ENCODE results near the gene P3H4. TPM values are rescaled to one million over a fixed set of nuclear protein-coding genes. Genes with fewer than 3 reads are reported as not detected.
"Not testable (repeated sequence)": the region's sequence is repeated elsewhere in the genome, so short reads cannot be mapped to it uniquely, and the experiment has no call there.

The P3H4 gene, protein sequence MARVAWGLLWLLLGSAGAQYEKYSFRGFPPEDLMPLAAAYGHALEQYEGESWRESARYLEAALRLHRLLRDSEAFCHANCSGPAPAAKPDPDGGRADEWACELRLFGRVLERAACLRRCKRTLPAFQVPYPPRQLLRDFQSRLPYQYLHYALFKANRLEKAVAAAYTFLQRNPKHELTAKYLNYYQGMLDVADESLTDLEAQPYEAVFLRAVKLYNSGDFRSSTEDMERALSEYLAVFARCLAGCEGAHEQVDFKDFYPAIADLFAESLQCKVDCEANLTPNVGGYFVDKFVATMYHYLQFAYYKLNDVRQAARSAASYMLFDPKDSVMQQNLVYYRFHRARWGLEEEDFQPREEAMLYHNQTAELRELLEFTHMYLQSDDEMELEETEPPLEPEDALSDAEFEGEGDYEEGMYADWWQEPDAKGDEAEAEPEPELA
- polyA plus RNA-seq: 10 to 100 TPM in 2 of 4 donors, 1 to 10 TPM in 2; 6.5 to 19.1 (median 11.2) TPM
- long read RNA-seq, donor 1: 0 reads
- long read RNA-seq, donor 2: 0 reads
- long read RNA-seq, donor 3: 0 reads
- long read RNA-seq, donor 4: 0 reads
- long read RNA-seq, donor 5, partial matches to known transcripts: 0 of 1 reads
- long read RNA-seq, donor 5, other reads (novel, unspliced or antisense): 0 of 1 reads
- long read RNA-seq, donor 6, partial matches to known transcripts: 0 of 2 reads
- long read RNA-seq, donor 6, other reads (novel, unspliced or antisense): 0 of 2 reads
- long read RNA-seq, donor 7, partial matches to known transcripts: 0 of 3 reads
- long read RNA-seq, donor 7, other reads (novel, unspliced or antisense): 0 of 3 reads
- long read RNA-seq, donor 8, partial matches to known transcripts: 0 of 1 reads
- long read RNA-seq, donor 8, other reads (novel, unspliced or antisense): 0 of 1 reads
- long read RNA-seq, donor 9: 0 reads
- long read RNA-seq, donor 10, partial matches to known transcripts: 39 of 57 reads
- long read RNA-seq, donor 10, other reads (novel, unspliced or antisense): 12 of 57 reads

DNA sequence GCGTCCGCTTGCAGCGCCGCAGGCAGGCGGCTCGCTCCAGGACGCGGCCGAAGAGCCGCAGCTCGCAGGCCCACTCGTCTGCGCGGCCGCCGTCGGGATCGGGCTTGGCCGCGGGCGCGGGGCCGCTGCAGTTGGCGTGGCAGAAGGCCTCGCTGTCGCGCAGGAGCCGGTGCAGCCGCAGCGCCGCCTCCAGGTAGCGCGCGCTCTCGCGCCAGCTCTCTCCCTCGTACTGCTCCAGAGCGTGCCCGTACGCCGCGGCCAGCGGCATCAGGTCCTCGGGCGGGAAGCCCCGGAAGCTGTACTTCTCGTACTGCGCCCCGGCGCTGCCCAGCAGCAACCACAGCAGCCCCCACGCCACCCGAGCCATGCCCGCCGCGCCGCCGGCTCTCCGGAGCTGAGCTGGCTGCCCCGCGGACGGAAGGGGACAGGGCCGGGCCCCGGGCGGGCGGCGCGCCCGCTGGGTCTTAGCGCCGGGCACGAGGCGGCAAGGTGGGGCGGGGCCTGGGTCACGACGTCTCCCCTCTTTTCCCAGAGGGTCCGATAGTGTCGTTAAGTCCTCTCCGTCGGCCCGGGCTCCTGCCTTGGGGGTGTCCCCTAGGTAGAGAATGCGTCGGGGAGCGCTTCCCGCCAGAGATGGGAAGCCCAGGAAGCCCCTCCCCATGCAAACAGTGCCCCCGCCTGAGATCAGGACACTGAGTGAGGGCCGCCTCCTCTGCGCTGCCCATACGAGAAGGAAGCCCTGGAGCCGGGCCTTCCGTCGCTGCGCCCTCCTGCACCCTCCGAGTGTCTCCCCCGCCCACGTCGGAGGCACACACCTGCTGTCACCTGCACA is at the start of gene P3H4:
Gene P3H4 (minus strand): TSS at position 401 of the 832 bp plus-strand sequence. CDS start 34 bp downstream, at position 367.
- Histone ChIP-seq H3K9me3 (ENCODE audit: control insufficient read depth in 2 of 2, insufficient read depth in 1 of 2, low read depth in 1 of 2, low read length in 1 of 2) (peaks cover 0 to 5% of the 10 kb centered on the region in 2 donors), H3K27me3 (ENCODE audit: control insufficient read depth in 3 of 3, insufficient read depth in 3 of 3, low read length in 3 of 3) (peaks cover 0 to 6% (median 0%) of the 10 kb centered on the region in 3 donors), H3K4me1 (ENCODE audit: control insufficient read depth in 3 of 3, insufficient read depth in 2 of 3, low read depth in 1 of 3, low read length in 2 of 3) (peaks cover 0 to 38% (median 0%) of the 10 kb centered on the region in 3 donors), H3K27ac (ENCODE audit: low read depth in 1 of 3, low read length in 2 of 3) (peak within 1 kb of the TSS in 2 of 3 donors; percentile 45 to 49), H3K4me3 (ENCODE audit: low read depth in 1 of 3, low read length in 3 of 3) (peak within 1 kb of the TSS; percentile 45 to 60 (median 58)), H3K36me3 (ENCODE audit: control insufficient read depth in 3 of 3, insufficient read depth in 2 of 3, low read depth in 1 of 3, low read length in 3 of 3) (peaks cover 0 to 22% (median 0%) of the 10 kb centered on the region in 3 donors)
- DNase-seq: peak; percentile 77 to 96
- FAIRE-seq: no peak
- WGBS, 3 donors: 0% methylated on average over 76 to 96 of the region's 96 CpGs

DNA sequence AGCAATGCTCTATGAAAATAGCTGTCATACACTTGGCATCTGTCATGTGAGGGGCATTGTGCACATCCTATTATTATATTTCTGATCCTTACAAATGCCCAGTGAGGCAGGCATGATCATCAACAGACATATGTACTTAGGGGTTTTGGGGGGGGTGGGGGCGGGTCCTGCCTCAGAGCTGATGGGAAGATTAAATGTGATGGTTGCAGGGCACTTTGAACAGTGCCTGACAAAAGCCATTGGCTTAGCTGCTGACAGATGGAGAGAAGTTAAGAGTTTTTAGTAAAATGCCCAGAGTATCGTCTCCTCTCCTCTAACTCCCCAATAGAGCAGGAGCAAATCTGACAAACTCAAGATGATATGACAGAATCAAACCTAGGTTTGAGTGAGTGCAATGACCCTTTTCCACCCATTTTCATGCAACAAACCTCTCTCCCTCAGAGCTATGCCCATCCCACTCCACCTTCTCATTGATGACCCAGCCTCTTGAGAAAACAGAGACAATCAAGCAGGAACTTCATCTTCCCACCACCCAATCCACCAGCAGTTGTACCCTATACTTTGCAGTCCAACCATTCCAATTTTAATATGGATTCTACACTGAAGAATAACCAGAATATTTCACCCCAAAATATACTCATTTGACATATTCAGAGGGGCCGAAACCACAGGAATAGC is 48.6 kb upstream of the P3H4 start:
- H3K4me1 ChIP-seq (ENCODE audit: control insufficient read depth in 3 of 3, insufficient read depth in 2 of 3, low read depth in 1 of 3, low read length in 2 of 3): peaks cover 5 to 15% (median 13%) of the 10 kb centered on the region in 3 donors

DNA sequence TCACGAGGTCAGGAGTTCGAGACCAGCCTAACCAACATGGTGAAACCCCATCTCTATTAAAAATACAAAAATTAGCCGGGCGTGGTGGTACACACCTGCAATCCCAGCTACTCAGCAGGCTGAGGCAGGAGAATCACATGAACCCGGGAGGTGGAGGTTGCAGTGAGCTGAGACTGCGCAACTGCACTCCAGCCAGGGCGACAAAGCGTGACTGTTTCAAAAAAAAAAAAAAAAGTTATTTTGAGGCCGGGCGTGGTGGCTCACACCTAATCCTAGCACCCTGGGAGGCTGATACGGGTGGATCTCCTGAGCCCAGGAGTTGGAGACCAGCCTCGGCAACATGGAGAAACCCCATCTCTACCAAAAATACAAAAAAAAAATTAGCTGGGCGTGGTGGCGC is 39.6 kb upstream of the P3H4 start:
- 90 to 97% (median 95%) methylated on average over 14 of the region's 14 CpGs for WGBS, 3 donors

More for the DNA sequence above, 48.6 kb upstream of the P3H4 start:
- 81 to 84% (median 83%) methylated on average over 3 of the region's 3 CpGs for WGBS, 3 donors
- DNase-seq (no peak), FAIRE-seq (no peak)
- peaks cover 0 to 2% (median 0%) of the 10 kb centered on the region in 3 donors for H3K36me3 ChIP-seq (ENCODE audit: control insufficient read depth in 3 of 3, insufficient read depth in 2 of 3, low read depth in 1 of 3, low read length in 3 of 3)
- no peak overlapping the region for H3K4me3 ChIP-seq (ENCODE audit: low read depth in 1 of 3, low read length in 3 of 3)
- no peak overlapping the region for H3K27ac ChIP-seq (ENCODE audit: low read depth in 1 of 3, low read length in 2 of 3)
- no peaks in the 10 kb centered on the region for H3K9me3 ChIP-seq (ENCODE audit: control insufficient read depth in 2 of 2, insufficient read depth in 1 of 2, low read depth in 1 of 2, low read length in 1 of 2)
- no peaks in the 10 kb centered on the region for H3K27me3 ChIP-seq (ENCODE audit: control insufficient read depth in 3 of 3, insufficient read depth in 3 of 3, low read length in 3 of 3)

DNA sequence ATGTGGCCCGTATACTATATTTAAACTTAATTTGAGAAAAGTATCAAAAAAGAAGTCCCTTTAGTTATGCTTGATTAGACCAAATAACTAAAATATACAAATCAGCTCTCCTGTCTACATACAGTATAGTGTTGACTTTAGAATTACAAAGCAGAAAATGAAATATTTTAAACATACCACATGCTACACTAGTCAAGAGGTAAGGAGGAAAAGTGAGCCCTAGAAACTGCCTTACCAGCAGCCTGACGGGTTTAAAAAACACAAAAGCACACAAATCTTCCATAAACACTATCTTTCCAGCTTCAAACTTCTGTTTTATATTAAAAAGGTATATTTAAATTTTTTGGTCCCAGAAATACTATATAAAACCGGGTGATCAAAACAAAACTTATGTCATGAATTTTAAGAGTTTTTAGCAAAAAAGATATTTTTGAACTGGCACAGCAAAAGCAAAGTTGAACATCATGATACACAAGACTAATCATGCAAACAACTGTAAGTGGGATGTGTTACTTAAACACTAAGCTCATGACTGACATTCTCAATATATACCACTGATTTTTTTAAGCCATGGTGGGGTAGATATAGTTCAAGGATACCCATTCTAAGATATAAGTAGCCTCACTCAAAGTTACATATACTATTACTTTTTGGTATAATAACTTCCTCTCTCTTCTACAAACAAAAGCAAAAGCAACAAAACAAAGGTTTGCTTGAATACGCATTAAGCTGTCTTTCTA is 37.7 kb upstream of the P3H4 start:
- FAIRE-seq: no peak
- Histone ChIP-seq H3K4me1 (ENCODE audit: control insufficient read depth in 3 of 3, insufficient read depth in 2 of 3, low read depth in 1 of 3, low read length in 2 of 3) (no peaks in the 10 kb centered on the region), H3K4me3 (ENCODE audit: low read depth in 1 of 3, low read length in 3 of 3) (no peak overlapping the region), H3K27ac (ENCODE audit: low read depth in 1 of 3, low read length in 2 of 3) (no peak overlapping the region), H3K9me3 (ENCODE audit: control insufficient read depth in 2 of 2, insufficient read depth in 1 of 2, low read depth in 1 of 2, low read length in 1 of 2) (no peaks in the 10 kb centered on the region), H3K36me3 (ENCODE audit: control insufficient read depth in 3 of 3, insufficient read depth in 2 of 3, low read depth in 1 of 3, low read length in 3 of 3) (peaks cover 5 to 28% (median 6%) of the 10 kb centered on the region in 3 donors), H3K27me3 (ENCODE audit: control insufficient read depth in 3 of 3, insufficient read depth in 3 of 3, low read length in 3 of 3) (no peaks in the 10 kb centered on the region)
- DNase-seq: no peak
- 74 to 89% (median 86%) methylated on average over 4 of the region's 4 CpGs for WGBS, 3 donors

More for the DNA sequence above, 39.6 kb upstream of the P3H4 start:
- H3K4me1 ChIP-seq (ENCODE audit: control insufficient read depth in 3 of 3, insufficient read depth in 2 of 3, low read depth in 1 of 3, low read length in 2 of 3); DNase-seq; H3K27me3 ChIP-seq (ENCODE audit: control insufficient read depth in 3 of 3, insufficient read depth in 3 of 3, low read length in 3 of 3); H3K9me3 ChIP-seq (ENCODE audit: control insufficient read depth in 2 of 2, insufficient read depth in 1 of 2, low read depth in 1 of 2, low read length in 1 of 2); FAIRE-seq; H3K4me3 ChIP-seq (ENCODE audit: low read depth in 1 of 3, low read length in 3 of 3); H3K27ac ChIP-seq (ENCODE audit: low read depth in 1 of 3, low read length in 2 of 3): not testable (repeated sequence)
- H3K36me3 ChIP-seq (ENCODE audit: control insufficient read depth in 3 of 3, insufficient read depth in 2 of 3, low read depth in 1 of 3, low read length in 3 of 3): peaks cover 9 to 30% (median 11%) of the 10 kb centered on the region in 3 donors

DNA sequence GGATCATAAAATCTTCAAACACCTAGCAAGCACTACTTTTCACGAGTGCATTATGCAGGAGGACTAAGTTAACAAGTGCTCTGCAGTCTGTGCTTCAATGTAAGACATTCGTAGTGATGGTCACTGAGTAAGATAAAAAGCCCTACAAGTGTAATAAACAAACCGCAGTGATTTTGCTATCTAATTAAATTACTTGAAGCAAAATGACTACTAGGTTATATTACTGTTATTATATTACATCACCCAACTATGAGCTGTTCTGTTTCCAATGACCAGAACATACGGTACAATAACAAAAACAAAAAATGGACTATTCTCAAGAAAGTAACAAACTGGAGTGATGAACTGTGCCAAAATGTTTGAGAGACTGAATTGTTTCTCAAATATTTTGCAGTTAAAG is 37.0 kb upstream of the P3H4 start:
- DNase-seq (no peak), FAIRE-seq (no peak)
- no peak overlapping the region for H3K4me3 ChIP-seq (ENCODE audit: low read depth in 1 of 3, low read length in 3 of 3)
- 65 to 87% (median 86%) methylated on average over 4 of the region's 4 CpGs for WGBS, 3 donors
- no peaks in the 10 kb centered on the region for H3K9me3 ChIP-seq (ENCODE audit: control insufficient read depth in 2 of 2, insufficient read depth in 1 of 2, low read depth in 1 of 2, low read length in 1 of 2)
- H3K27me3 ChIP-seq (ENCODE audit: control insufficient read depth in 3 of 3, insufficient read depth in 3 of 3, low read length in 3 of 3): no peaks in the 10 kb centered on the region
- H3K4me1 ChIP-seq (ENCODE audit: control insufficient read depth in 3 of 3, insufficient read depth in 2 of 3, low read depth in 1 of 3, low read length in 2 of 3): no peaks in the 10 kb centered on the region
- H3K36me3 ChIP-seq (ENCODE audit: control insufficient read depth in 3 of 3, insufficient read depth in 2 of 3, low read depth in 1 of 3, low read length in 3 of 3): peaks cover 0 to 23% (median 1%) of the 10 kb centered on the region in 3 donors
- no peak overlapping the region for H3K27ac ChIP-seq (ENCODE audit: low read depth in 1 of 3, low read length in 2 of 3)

DNA sequence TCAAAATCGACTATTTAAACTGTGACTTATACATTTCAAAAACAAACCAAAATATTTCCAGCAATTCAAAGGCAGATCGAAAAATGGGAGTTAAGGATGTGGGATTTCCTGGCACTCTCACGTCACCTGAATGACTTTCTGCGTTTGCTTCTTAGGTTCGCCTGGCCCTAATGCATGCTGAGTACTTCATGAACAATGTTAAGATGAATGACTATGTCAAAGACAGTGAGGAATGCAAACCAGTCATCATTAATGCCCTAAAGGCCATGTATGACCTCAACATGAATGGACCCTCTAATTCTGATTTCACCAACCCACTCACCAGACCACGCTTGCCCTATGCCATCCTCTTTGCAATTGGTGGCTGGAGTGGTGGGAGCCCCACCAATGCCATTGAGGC is 33.2 kb upstream of the P3H4 start:
- WGBS, 3 donors: 92 to 95% (median 93%) methylated on average over 6 of the region's 6 CpGs
- Histone ChIP-seq H3K4me3 (ENCODE audit: low read depth in 1 of 3, low read length in 3 of 3) (no peak overlapping the region), H3K9me3 (ENCODE audit: control insufficient read depth in 2 of 2, insufficient read depth in 1 of 2, low read depth in 1 of 2, low read length in 1 of 2) (no peaks in the 10 kb centered on the region), H3K4me1 (ENCODE audit: control insufficient read depth in 3 of 3, insufficient read depth in 2 of 3, low read depth in 1 of 3, low read length in 2 of 3) (no peaks in the 10 kb centered on the region), H3K27me3 (ENCODE audit: control insufficient read depth in 3 of 3, insufficient read depth in 3 of 3, low read length in 3 of 3) (no peaks in the 10 kb centered on the region), H3K27ac (ENCODE audit: low read depth in 1 of 3, low read length in 2 of 3) (no peak overlapping the region), H3K36me3 (ENCODE audit: control insufficient read depth in 3 of 3, insufficient read depth in 2 of 3, low read depth in 1 of 3, low read length in 3 of 3) (peaks cover 0 to 5% (median 0%) of the 10 kb centered on the region in 3 donors)
- DNase-seq: no peak
- FAIRE-seq: no peak

DNA sequence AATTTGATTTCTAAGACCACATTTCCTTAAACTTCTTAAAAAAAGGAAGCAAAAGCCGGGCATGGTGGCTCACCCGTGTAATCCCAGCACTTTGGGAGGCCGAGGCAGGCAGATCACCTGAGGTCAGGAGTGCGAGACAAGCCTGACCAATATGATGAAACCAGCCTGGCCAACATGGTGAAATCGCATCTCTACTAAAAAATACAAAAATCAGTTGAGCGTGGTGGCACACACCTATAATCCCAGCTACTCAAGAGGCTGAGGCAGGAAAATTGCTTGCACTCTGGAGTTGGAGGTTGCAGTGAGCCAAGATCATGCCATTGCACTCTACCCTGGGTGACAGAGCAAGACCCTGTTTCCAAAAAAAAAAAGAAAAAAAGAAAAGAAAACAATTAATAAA is 29.0 kb upstream of the P3H4 start:
- H3K36me3 ChIP-seq (ENCODE audit: control insufficient read depth in 3 of 3, insufficient read depth in 2 of 3, low read depth in 1 of 3, low read length in 3 of 3); H3K9me3 ChIP-seq (ENCODE audit: control insufficient read depth in 2 of 2, insufficient read depth in 1 of 2, low read depth in 1 of 2, low read length in 1 of 2); DNase-seq; H3K4me3 ChIP-seq (ENCODE audit: low read depth in 1 of 3, low read length in 3 of 3); FAIRE-seq; H3K27me3 ChIP-seq (ENCODE audit: control insufficient read depth in 3 of 3, insufficient read depth in 3 of 3, low read length in 3 of 3); H3K27ac ChIP-seq (ENCODE audit: low read depth in 1 of 3, low read length in 2 of 3); H3K4me1 ChIP-seq (ENCODE audit: control insufficient read depth in 3 of 3, insufficient read depth in 2 of 3, low read depth in 1 of 3, low read length in 2 of 3): not testable (repeated sequence)
- WGBS, 3 donors: 88 to 95% (median 91%) methylated on average over 6 of the region's 6 CpGs

Data from small intestine (tissue), 16 donors.